HepG2 (cell line): ENCODE results near the gene NAP1L4. TPM values are rescaled to one million over a fixed set of nuclear protein-coding genes. Genes with fewer than 3 reads are reported as not detected.

Source experiments
- MAFK ChIP-seq, 2 experiments: IDR thresholded peaks in 1 of 2; conservative IDR thresholded peaks in 1 of 2; 2 replicates each; pipeline ENCODE4 v1.6.1; 2011; ENCODE audit warnings: improper control_type of control experiment in 2 of 2, low read length in 2 of 2
- ZNF207 ChIP-seq: fragments of 450-650 bp; IDR thresholded peaks from 2 replicates; pipeline ENCODE4 v1.6.1; 2016; ENCODE audit warnings: antibody characterized with exemption, borderline replicate concordance
- polyA plus RNA-seq, 8 experiments: library from polyadenylated mRNA; depleted of rRNA in 3 of 8; stranded (reverse) in 7 of 8; unstranded in 1 of 8; fragments of >200 nt; fragmentation: Illumina TruSeq in 4 of 8; extraction: Trizol in 4 of 8; gene quantifications; 2 replicates each; pipeline versions ENCODE4 v1.2.1 to v1.2.3, GENCODE V29; 2011 to 2016; ENCODE audit warnings: low read depth in 4 of 8, missing spikeins in 1 of 8, mixed read lengths in 1 of 8; ENCODE audit not compliant: insufficient read depth in 1 of 8
- total RNA-seq, 5 experiments: library from RNA; depleted of rRNA; stranded (reverse); fragments of >200 nt; fragmentation: Illumina TruSeq; extraction: Trizol; gene quantifications; 2 replicates each; pipeline ENCODE4 v1.2.3, GENCODE V29; 2016; ENCODE audit warnings: low read depth in 1 of 5
- TF ChIP-seq, protein P1 (sequence below), 2 experiments: fragments of 450-650 bp in 1 of 2; sonication (generic) in 1 of 2; formaldehyde crosslinking in 1 of 2; IDR thresholded peaks; 2 replicates each; pipeline versions ENCODE4 v1.6.1 to v1.8.0; 2016 to 2022; ENCODE audit warnings: antibody characterized with exemption in 1 of 2, mild to moderate bottlenecking in 1 of 2, missing genetic modification reagents in 1 of 2

Gene NAP1L4
- total and polyA plus RNA-seq, 2 of the 13 experiments (the other 11 are each of a cell fraction or from before 2014, with no cell fraction given), result 64.0 to 186 TPM

- TF ChIP-seq, protein P1, sequence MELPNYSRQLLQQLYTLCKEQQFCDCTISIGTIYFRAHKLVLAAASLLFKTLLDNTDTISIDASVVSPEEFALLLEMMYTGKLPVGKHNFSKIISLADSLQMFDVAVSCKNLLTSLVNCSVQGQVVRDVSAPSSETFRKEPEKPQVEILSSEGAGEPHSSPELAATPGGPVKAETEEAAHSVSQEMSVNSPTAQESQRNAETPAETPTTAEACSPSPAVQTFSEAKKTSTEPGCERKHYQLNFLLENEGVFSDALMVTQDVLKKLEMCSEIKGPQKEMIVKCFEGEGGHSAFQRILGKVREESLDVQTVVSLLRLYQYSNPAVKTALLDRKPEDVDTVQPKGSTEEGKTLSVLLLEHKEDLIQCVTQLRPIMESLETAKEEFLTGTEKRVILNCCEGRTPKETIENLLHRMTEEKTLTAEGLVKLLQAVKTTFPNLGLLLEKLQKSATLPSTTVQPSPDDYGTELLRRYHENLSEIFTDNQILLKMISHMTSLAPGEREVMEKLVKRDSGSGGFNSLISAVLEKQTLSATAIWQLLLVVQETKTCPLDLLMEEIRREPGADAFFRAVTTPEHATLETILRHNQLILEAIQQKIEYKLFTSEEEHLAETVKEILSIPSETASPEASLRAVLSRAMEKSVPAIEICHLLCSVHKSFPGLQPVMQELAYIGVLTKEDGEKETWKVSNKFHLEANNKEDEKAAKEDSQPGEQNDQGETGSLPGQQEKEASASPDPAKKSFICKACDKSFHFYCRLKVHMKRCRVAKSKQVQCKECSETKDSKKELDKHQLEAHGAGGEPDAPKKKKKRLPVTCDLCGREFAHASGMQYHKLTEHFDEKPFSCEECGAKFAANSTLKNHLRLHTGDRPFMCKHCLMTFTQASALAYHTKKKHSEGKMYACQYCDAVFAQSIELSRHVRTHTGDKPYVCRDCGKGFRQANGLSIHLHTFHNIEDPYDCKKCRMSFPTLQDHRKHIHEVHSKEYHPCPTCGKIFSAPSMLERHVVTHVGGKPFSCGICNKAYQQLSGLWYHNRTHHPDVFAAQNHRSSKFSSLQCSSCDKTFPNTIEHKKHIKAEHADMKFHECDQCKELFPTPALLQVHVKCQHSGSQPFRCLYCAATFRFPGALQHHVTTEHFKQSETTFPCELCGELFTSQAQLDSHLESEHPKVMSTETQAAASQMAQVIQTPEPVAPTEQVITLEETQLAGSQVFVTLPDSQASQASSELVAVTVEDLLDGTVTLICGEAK (IDR thresholded peaks at IDR 0.05), result no peak
- TF ChIP-seq, protein P1 (CRISPR knock-in tag; IDR thresholded peaks at IDR 0.05), result no peak
- TF ChIP-seq ZNF207 (no peak), MAFK (conservative IDR thresholded peaks at IDR 0.05 in 1 of 2, IDR thresholded peaks at IDR 0.05 in 1 of 2; ENCODE audit: low read length in 2 of 2) (no peak)
These were observed 40.7 kb downstream of the NAP1L4 start (continued) for GRCh38 chr11:2951231-2952110.
